Bronchial epithelial cell (primary cell): ENCODE measurements around the gene STUB1. TPM values are rescaled to one million over a fixed set of nuclear protein-coding genes. Genes with fewer than 3 reads are reported as not detected.
A peak's percentile ranks its signal among the peaks of the same experiment; 100 is the strongest.

Experiments
- DNase-seq: peaks from one replicate; pipeline ENCODE4 v3.0.0-alpha.2; 2010; ENCODE audit warnings: low read depth
- FAIRE-seq: peaks from 2 replicates; lab custom pipeline; 2011; peaks lifted over from hg19 to GRCh38; lab: Jason Lieb, UNC
- H3K27me3 ChIP-seq: 2 replicates; pipeline ENCODE4 v1.5.1; 2011; ENCODE audit warnings: low read length; ENCODE audit not compliant: control insufficient read depth, insufficient read depth
- H3K36me3 ChIP-seq: 2 replicates; pipeline ENCODE4 v1.5.1; 2011; ENCODE audit warnings: low read length; ENCODE audit not compliant: control insufficient read depth, insufficient read depth
- H3K4me3 ChIP-seq: 2 replicates; pipeline ENCODE4 v1.5.1; 2011; ENCODE audit warnings: mild to moderate bottlenecking, low read depth, low read length, control low read depth
- total RNA-seq: library from RNA; depleted of rRNA; stranded (reverse); fragments of >200 nt; gene quantifications from 2 replicates; pipeline ENCODE4 v1.2.1, GENCODE V29; 2014
- TF ChIP-seq, protein P1 (sequence below): IDR thresholded peaks from 2 replicates; pipeline ENCODE4 v1.5.1; 2011; ENCODE audit warnings: mild to moderate bottlenecking, moderate library complexity, low read length, control low read depth, inconsistent platforms; ENCODE audit not compliant: insufficient read depth, severe bottlenecking

STUB1 gene
- total RNA-seq, 1 donor from 2014 or later, result 204 TPM

DNA sequence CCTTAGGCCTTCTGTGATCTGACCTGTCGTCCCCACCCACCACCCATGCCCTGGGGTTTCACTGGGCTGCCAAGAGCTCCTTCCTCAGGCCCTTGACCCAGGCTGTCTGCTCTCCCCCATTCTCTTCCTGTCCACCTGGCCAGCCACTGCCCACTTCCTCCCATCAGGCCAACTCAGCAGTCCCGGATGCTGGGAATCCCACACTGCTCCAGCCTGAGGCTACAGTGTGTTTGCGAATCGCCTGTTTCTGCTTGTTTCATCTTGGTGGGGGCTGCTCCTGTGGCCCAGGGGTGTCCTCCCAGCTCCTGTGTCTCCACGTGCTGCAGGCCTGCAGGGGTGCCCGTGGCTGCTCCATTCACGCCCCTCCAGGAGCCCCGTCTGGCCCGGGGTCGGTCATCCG is 33.9 kb downstream of the STUB1 start:
- no peak for FAIRE-seq
- H3K27me3 ChIP-seq, result peaks cover 11% of the 10 kb centered on the region
- TF ChIP-seq, protein P1, sequence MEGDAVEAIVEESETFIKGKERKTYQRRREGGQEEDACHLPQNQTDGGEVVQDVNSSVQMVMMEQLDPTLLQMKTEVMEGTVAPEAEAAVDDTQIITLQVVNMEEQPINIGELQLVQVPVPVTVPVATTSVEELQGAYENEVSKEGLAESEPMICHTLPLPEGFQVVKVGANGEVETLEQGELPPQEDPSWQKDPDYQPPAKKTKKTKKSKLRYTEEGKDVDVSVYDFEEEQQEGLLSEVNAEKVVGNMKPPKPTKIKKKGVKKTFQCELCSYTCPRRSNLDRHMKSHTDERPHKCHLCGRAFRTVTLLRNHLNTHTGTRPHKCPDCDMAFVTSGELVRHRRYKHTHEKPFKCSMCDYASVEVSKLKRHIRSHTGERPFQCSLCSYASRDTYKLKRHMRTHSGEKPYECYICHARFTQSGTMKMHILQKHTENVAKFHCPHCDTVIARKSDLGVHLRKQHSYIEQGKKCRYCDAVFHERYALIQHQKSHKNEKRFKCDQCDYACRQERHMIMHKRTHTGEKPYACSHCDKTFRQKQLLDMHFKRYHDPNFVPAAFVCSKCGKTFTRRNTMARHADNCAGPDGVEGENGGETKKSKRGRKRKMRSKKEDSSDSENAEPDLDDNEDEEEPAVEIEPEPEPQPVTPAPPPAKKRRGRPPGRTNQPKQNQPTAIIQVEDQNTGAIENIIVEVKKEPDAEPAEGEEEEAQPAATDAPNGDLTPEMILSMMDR, result no peak
- peak; percentile 29 for DNase-seq
- no peaks in the 10 kb centered on the region for H3K36me3 ChIP-seq
- H3K4me3 ChIP-seq, result no peak overlapping the region

DNA sequence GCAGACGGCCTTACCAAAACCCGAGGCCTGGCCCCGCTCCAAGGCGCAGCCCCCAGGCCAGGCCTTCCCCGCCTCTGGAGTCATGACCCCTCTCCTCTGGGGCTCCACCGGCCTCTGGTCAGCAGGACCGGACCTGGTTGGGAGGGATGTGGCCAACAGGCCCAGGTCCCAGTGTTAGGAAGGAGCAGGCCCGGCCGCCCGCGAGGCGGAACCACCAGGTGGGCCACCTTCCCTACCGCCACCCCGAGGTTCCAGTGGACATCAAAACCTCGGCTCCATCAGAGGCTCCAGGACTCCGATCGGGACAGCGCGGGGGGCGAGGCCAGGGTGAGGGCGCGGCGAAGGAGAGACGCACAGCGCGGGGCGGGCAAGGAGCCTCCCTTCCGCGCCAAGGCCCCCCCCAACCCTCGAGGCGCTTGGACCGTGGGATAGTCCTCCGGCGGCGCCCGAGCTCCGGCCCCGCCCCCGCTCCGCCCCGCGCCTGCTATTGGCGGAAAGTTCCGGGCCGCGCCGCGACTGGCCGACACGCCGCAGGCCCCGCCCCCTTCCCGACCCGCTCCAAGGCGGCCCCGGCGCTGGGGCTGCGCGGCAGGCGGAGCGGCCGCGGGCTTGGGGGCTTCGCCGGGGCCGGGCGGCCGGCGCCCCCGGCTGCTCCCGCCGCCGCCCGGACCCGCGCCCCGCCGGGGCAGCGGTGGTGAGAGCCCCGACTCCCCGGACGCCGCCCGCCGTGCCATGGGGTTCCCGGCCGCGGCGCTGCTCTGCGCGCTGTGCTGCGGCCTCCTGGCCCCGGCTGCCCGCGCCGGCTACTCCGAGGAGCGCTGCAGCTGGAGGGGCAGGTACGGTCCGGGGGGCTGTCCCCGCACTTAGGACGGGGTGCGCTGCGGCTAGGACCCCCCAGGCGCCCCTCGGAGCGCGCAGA is 34.6 kb downstream of the STUB1 start, which contains the start of gene METRN:
METRN (plus strand) TSS at position 561 of the 919 bp plus-strand sequence; CDS start at position 733, 172 bp downstream.
- TF ChIP-seq, protein P1, result no peak
- Histone ChIP-seq H3K36me3 (no peaks in the 10 kb centered on the region), H3K27me3 (peaks cover 7% of the 10 kb centered on the region), H3K4me3 (peak within 1 kb of the TSS; percentile 63)
- FAIRE-seq (no peak), DNase-seq (peak; percentile 47)

DNA sequence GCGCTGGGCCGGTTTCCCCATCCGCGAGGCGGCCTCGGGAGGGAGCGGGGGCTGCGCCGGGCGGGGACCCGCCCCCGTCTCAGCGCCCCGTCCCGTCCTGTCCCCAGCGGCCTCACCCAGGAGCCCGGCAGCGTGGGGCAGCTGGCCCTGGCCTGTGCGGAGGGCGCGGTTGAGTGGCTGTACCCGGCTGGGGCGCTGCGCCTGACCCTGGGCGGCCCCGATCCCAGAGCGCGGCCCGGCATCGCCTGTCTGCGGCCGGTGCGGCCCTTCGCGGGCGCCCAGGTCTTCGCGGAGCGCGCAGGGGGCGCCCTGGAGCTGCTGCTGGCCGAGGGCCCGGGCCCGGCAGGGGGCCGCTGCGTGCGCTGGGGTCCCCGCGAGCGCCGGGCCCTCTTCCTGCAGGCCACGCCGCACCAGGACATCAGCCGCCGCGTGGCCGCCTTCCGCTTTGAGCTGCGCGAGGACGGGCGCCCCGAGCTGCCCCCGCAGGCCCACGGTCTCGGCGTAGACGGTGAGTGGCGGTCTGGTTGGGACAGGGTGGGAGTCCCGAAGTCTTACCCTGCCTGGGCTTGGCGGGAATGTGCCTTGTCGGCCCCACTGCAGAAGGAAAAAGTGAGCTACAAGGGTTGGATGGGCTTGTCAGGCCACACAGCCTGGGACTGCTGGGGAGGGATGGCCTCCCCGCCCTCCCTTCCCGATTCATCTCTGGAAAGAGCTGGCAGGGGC is 35.4 kb downstream of the STUB1 start:
- DNase-seq (no peak), FAIRE-seq (no peak)
- TF ChIP-seq, protein P1, result peak; percentile 16
- Histone ChIP-seq H3K4me3 (peak overlapping the region; percentile 63), H3K36me3 (no peaks in the 10 kb centered on the region), H3K27me3 (peaks cover 5% of the 10 kb centered on the region)

- Histone ChIP-seq H3K27me3 (peaks cover 3% of the 10 kb centered on the region), H3K36me3 (no peaks in the 10 kb centered on the region), H3K4me3 (peak overlapping the region; percentile 63)
- TF ChIP-seq, protein P1, result no peak
- no peak for DNase-seq
- no peak for FAIRE-seq
These were observed 36.0 kb downstream of the STUB1 start for GRCh38 chr16:716200-716568.

- DNase-seq, result no peak
- H3K36me3 ChIP-seq, result no peaks in the 10 kb centered on the region
- no peaks in the 10 kb centered on the region for H3K27me3 ChIP-seq
- no peak for FAIRE-seq
- H3K4me3 ChIP-seq, result no peak overlapping the region
- TF ChIP-seq, protein P1, result no peak
These were observed 36.6 kb downstream of the STUB1 start for GRCh38 chr16:716768-717325.
